ENCODE data around the gene NPC1L1. TPM values are rescaled to one million over a fixed set of nuclear protein-coding genes. Genes with fewer than 3 reads are reported as not detected.

Gene NPC1L1
- total and polyA plus RNA-seq, 9 donors, result 0.05 to 0.28 (median 0.22) TPM

- no peaks in the 10 kb centered on the region for H3K27me3 ChIP-seq
- intact Hi-C loops (cut with DNase I), result loop anchor here in 1 of 4 donors (5.0 kb wide), 1 partner anchor 244 kb away; no protein-coding TSS in a partner anchor
- peaks cover 11% of the 10 kb centered on the region for H3K4me1 ChIP-seq (ENCODE audit: insufficient read depth)
- no peak for DNase-seq
- H3K4me3 ChIP-seq, result no peak overlapping the region
- no peaks in the 10 kb centered on the region for H3K36me3 ChIP-seq
- WGBS, 3 donors, result 87 to 91% (median 90%) methylated on average over 4 of the region's 4 CpGs
- TF ChIP-seq EP300 (IDR thresholded peaks at IDR 0.05) (no peak), CTCF (IDR thresholded peaks at IDR 0.05) (no peak), POLR2A (IDR thresholded peaks at IDR 0.05) (no peak)
- H3K9me3 ChIP-seq, result no peaks in the 10 kb centered on the region
- H3K27ac ChIP-seq, result no peak overlapping the region
Observed at GRCh38 chr7:44486001-44486400, 55.1 kb downstream of the NPC1L1 start.

DNA sequence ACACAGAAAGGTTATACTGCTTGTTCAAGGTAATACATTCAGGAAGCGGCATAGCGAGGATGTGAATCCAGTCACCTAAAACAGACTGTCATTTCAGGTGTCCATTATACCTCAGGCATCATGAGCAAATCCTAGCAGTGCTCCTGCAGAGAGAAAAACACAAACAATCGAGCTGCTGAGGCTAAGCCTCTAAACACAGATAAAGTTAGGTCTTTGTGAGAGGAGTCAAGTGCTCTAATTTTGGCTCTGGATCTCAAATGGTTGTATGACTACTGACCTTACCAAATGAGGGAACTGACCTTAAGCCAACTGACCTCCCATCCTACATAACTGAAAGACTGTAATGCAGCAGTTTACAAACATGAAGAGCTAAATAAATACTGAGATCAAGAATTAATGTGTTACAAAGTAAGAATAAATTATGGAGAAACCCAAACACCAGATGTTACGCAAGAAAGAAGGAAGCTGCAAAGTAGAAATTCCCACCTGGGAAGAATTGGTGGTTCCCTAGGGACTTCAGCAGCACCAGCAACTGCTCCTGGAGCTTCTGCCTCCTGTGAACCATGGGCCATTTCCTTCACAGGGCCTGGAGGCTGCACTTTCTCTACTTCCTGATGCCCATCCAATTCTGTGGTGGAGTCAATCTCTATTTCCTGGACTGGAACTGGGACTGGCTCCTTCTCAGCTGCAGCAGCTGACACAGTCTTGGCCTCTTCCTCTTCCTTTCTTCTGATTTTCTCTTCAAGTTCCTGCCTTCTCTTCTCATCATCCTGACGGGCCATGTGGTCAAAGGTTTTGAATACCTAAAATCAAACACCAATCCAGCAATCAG, 56.4 kb downstream of the NPC1L1 start:
- WGBS, 3 donors, result 93 to 95% (median 93%) methylated on average over 5 of the region's 5 CpGs
- no peak overlapping the region for H3K27ac ChIP-seq
- H3K9me3 ChIP-seq, result no peaks in the 10 kb centered on the region
- no peaks in the 10 kb centered on the region for H3K27me3 ChIP-seq
- no peak overlapping the region for H3K4me3 ChIP-seq
- intact Hi-C loops (cut with DNase I), result loop anchor here in 1 of 4 donors (5.0 kb wide), 1 partner anchor 242 kb away; no protein-coding TSS in a partner anchor
- no peak for DNase-seq
- H3K36me3 ChIP-seq, result no peaks in the 10 kb centered on the region
- peaks cover 11% of the 10 kb centered on the region for H3K4me1 ChIP-seq (ENCODE audit: insufficient read depth)
- no peak for TF ChIP-seq CTCF (IDR thresholded peaks at IDR 0.05)
- no peak for TF ChIP-seq EP300 (IDR thresholded peaks at IDR 0.05)
- no peak for TF ChIP-seq POLR2A (IDR thresholded peaks at IDR 0.05)

GRCh38 chr7:44482502-44483485, 58.3 kb downstream of the NPC1L1 start:
- TF ChIP-seq CTCF (IDR thresholded peaks at IDR 0.05) (no peak), EP300 (IDR thresholded peaks at IDR 0.05) (no peak)
- no peak for DNase-seq
- intact Hi-C loops (cut with DNase I), result no loop called here
- H3K4me1 ChIP-seq (ENCODE audit: insufficient read depth), result peaks cover 4% of the 10 kb centered on the region
- no peaks in the 10 kb centered on the region for H3K27me3 ChIP-seq
- no peaks in the 10 kb centered on the region for H3K9me3 ChIP-seq
- H3K4me3 ChIP-seq, result no peak overlapping the region
- H3K27ac ChIP-seq, result no peak overlapping the region
- WGBS, 3 donors, result 97 to 100% (median 98%) methylated on average over 2 of the region's 2 CpGs
- H3K36me3 ChIP-seq, result no peaks in the 10 kb centered on the region

DNA sequence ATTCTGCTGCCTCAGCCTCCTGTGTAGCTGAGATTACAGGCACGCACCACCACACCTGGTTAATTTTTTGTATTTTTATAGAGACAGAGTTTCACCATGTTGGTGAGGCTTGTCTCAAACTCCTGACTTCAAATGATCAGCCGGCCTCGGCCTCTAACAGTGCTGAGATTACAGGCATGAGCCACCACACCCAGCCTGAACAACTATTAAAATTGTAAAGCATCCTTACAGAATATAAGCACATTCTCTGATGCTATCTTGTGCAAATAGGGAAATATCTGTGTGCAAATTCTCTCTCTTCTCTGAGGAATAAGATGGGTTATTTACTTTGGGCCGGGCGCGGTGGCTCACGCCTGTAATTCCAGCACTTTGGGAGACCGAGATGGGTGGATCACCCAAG, 63.2 kb downstream of the NPC1L1 start:
- H3K9me3 ChIP-seq, result no peaks in the 10 kb centered on the region
- no peaks in the 10 kb centered on the region for H3K4me1 ChIP-seq (ENCODE audit: insufficient read depth)
- H3K36me3 ChIP-seq, result no peaks in the 10 kb centered on the region
- TF ChIP-seq CTCF (IDR thresholded peaks at IDR 0.05), result no peak
- no peak for TF ChIP-seq EP300 (IDR thresholded peaks at IDR 0.05)
- TF ChIP-seq POLR2A (IDR thresholded peaks at IDR 0.05), result no peak
- DNase-seq, result no peak
- no peaks in the 10 kb centered on the region for H3K27me3 ChIP-seq
- 91 to 92% (median 92%) methylated on average over 8 of the region's 8 CpGs for WGBS, 3 donors
- H3K27ac ChIP-seq, result no peak overlapping the region
- intact Hi-C loops (cut with DNase I), result loop anchor here in 3 of 4 donors (2.0 to 10.0 kb wide), 3 partner anchors 241 to 243 kb away; no protein-coding TSS in a partner anchor
- H3K4me3 ChIP-seq, result no peak overlapping the region

Measured in ovary (tissue), 9 donors.